Skeletal muscle tissue (tissue), 4 donors: Measurements from ENCODE around the gene NEU4. TPM values are rescaled to one million over a fixed set of nuclear protein-coding genes. Genes with fewer than 3 reads are reported as not detected.
"Not testable (repeated sequence)": the region's sequence is repeated elsewhere in the genome, so short reads cannot be mapped to it uniquely, and the experiment has no call there.

Source experiments
- H3K27ac ChIP-seq: one replicate; pipeline ENCODE4 v1.7.0; 2013; ENCODE audit warnings: mild to moderate bottlenecking, low read depth, low read length, inconsistent platforms
- H3K27me3 ChIP-seq, 3 donors: one replicate each; pipeline ENCODE4 v1.7.0; 2013; ENCODE audit warnings: low read length in 3 of 3; ENCODE audit not compliant: control insufficient read depth in 3 of 3, insufficient read depth in 3 of 3
- H3K36me3 ChIP-seq, 3 donors: one replicate each; pipeline ENCODE4 v1.7.0; 2013; ENCODE audit warnings: low read length in 3 of 3; ENCODE audit not compliant: control insufficient read depth in 3 of 3, insufficient read depth in 3 of 3
- H3K4me1 ChIP-seq, 3 donors: one replicate each; pipeline ENCODE4 v1.7.0; 2013; ENCODE audit warnings: low read length in 3 of 3, mild to moderate bottlenecking in 3 of 3; ENCODE audit not compliant: control insufficient read depth in 3 of 3, insufficient read depth in 3 of 3
- H3K4me3 ChIP-seq, 3 donors: one replicate each; pipeline ENCODE4 v1.7.0; 2013; ENCODE audit warnings: low read length in 3 of 3
- H3K9ac ChIP-seq, 3 donors: one replicate each; pipeline ENCODE4 v1.7.0; 2013; ENCODE audit warnings: low read length in 3 of 3, mild to moderate bottlenecking in 3 of 3, moderate library complexity in 2 of 3, low read depth in 1 of 3
- H3K9me3 ChIP-seq, 3 donors: one replicate each; pipeline ENCODE4 v1.7.0; 2013; ENCODE audit warnings: low read length in 3 of 3; ENCODE audit not compliant: control insufficient read depth in 3 of 3
- total RNA-seq: library from RNA; depleted of rRNA; stranded (reverse); fragments of >200 nt; gene quantifications from one replicate; pipeline ENCODE4 v1.2.3, GENCODE V29; 2014
- donor health status: Osteomylitis.

The NEU4 gene
- total RNA-seq: 4.2 TPM

GRCh38 chr2:241808721-241809382, at the start of gene NEU4:
Gene NEU4, plus strand, starts transcription at chr2:241809193. Its CDS starts 5,292 bp downstream, at chr2:241814485.
- Histone ChIP-seq H3K4me3 (peak within 1 kb of the TSS in 1 of 3 donors; percentile 54), H3K27ac (no peak within 1 kb of the TSS), H3K4me1 (peaks cover 29 to 51% (median 35%) of the 10 kb centered on the region in 3 donors)

GRCh38 chr2:241759893-241760292, 49.1 kb upstream of the NEU4 start:
- H3K27ac ChIP-seq, H3K4me3 ChIP-seq, H3K4me1 ChIP-seq, H3K9me3 ChIP-seq, H3K27me3 ChIP-seq, H3K9ac ChIP-seq: not testable (repeated sequence)
- peaks cover 41 to 49% (median 46%) of the 10 kb centered on the region in 3 donors for H3K36me3 ChIP-seq

More at GRCh38 chr2:241808721-241809382, at the start of gene NEU4:
- Histone ChIP-seq H3K27me3 (peaks cover 10 to 12% (median 11%) of the 10 kb centered on the region in 3 donors), H3K9me3 (no peaks in the 10 kb centered on the region), H3K9ac (peak within 1 kb of the TSS in 2 of 3 donors; percentile 33 to 75), H3K36me3 (no peaks in the 10 kb centered on the region)

- Histone ChIP-seq H3K4me3 (no peak overlapping the region), H3K27me3 (no peaks in the 10 kb centered on the region), H3K9me3 (peaks cover 0 to 4% (median 0%) of the 10 kb centered on the region in 3 donors), H3K36me3 (peaks cover 39 to 47% (median 43%) of the 10 kb centered on the region in 3 donors), H3K4me1 (no peaks in the 10 kb centered on the region), H3K27ac (no peak overlapping the region), H3K9ac (no peak overlapping the region)
Observed at GRCh38 chr2:241760301-241760771, 48.7 kb upstream of the NEU4 start.

GRCh38 chr2:241762321-241762932, 46.6 kb upstream of the NEU4 start:
- H3K27me3 ChIP-seq: no peaks in the 10 kb centered on the region
- H3K36me3 ChIP-seq: peaks cover 23 to 32% (median 24%) of the 10 kb centered on the region in 3 donors
- H3K4me3 ChIP-seq: no peak overlapping the region
- no peak overlapping the region for H3K27ac ChIP-seq
- H3K9ac ChIP-seq: no peak overlapping the region
- peaks cover 0 to 4% (median 0%) of the 10 kb centered on the region in 3 donors for H3K9me3 ChIP-seq
- H3K4me1 ChIP-seq: no peaks in the 10 kb centered on the region

- H3K36me3 ChIP-seq: peaks cover 22 to 32% (median 24%) of the 10 kb centered on the region in 3 donors
Observed at GRCh38 chr2:241762933-241763369, 46.0 kb upstream of the NEU4 start.

GRCh38 chr2:241763551-241764274, 45.3 kb upstream of the NEU4 start:
- Histone ChIP-seq H3K4me3 (no peak overlapping the region), H3K9me3 (peaks cover 0 to 4% (median 0%) of the 10 kb centered on the region in 3 donors), H3K4me1 (no peaks in the 10 kb centered on the region), H3K36me3 (peaks cover 21 to 32% (median 23%) of the 10 kb centered on the region in 3 donors), H3K9ac (no peak overlapping the region), H3K27ac (no peak overlapping the region), H3K27me3 (no peaks in the 10 kb centered on the region)

More at GRCh38 chr2:241762933-241763369, 46.0 kb upstream of the NEU4 start:
- H3K9me3 ChIP-seq: peaks cover 0 to 4% (median 0%) of the 10 kb centered on the region in 3 donors
- H3K27me3 ChIP-seq: no peaks in the 10 kb centered on the region
- H3K4me1 ChIP-seq: no peaks in the 10 kb centered on the region
- H3K27ac ChIP-seq: no peak overlapping the region
- no peak overlapping the region for H3K9ac ChIP-seq
- H3K4me3 ChIP-seq: no peak overlapping the region

- H3K9ac ChIP-seq: no peak overlapping the region
- H3K9me3 ChIP-seq: peaks cover 0 to 4% (median 0%) of the 10 kb centered on the region in 3 donors
- H3K4me3 ChIP-seq: no peak overlapping the region
- peaks cover 16 to 25% (median 16%) of the 10 kb centered on the region in 3 donors for H3K36me3 ChIP-seq
- no peak overlapping the region for H3K27ac ChIP-seq
- H3K27me3 ChIP-seq: no peaks in the 10 kb centered on the region
- no peaks in the 10 kb centered on the region for H3K4me1 ChIP-seq
Observed at GRCh38 chr2:241764275-241765241, 44.4 kb upstream of the NEU4 start.

GRCh38 chr2:241767464-241768250, 41.3 kb upstream of the NEU4 start:
- H3K9ac ChIP-seq: no peak overlapping the region
- H3K4me1 ChIP-seq: peaks cover 8 to 14% (median 12%) of the 10 kb centered on the region in 3 donors
- no peak overlapping the region for H3K4me3 ChIP-seq
- H3K36me3 ChIP-seq: peaks cover 6 to 8% (median 7%) of the 10 kb centered on the region in 3 donors
- H3K27ac ChIP-seq: no peak overlapping the region
- H3K9me3 ChIP-seq: no peaks in the 10 kb centered on the region
- H3K27me3 ChIP-seq: peaks cover 0 to 1% (median 0%) of the 10 kb centered on the region in 3 donors
